Measurements from ENCODE around the gene BARHL2.

- TF ChIP-seq ZNF248 (tag by site-specific recombination; IDR thresholded peaks at IDR 0.05) = no peak
- no peak for TF ChIP-seq ZBTB10 (tag by site-specific recombination; IDR thresholded peaks at IDR 0.05)
- no peak for TF ChIP-seq ZBTB20 (tag by site-specific recombination; IDR thresholded peaks at IDR 0.05)
- TF ChIP-seq, protein P1, sequence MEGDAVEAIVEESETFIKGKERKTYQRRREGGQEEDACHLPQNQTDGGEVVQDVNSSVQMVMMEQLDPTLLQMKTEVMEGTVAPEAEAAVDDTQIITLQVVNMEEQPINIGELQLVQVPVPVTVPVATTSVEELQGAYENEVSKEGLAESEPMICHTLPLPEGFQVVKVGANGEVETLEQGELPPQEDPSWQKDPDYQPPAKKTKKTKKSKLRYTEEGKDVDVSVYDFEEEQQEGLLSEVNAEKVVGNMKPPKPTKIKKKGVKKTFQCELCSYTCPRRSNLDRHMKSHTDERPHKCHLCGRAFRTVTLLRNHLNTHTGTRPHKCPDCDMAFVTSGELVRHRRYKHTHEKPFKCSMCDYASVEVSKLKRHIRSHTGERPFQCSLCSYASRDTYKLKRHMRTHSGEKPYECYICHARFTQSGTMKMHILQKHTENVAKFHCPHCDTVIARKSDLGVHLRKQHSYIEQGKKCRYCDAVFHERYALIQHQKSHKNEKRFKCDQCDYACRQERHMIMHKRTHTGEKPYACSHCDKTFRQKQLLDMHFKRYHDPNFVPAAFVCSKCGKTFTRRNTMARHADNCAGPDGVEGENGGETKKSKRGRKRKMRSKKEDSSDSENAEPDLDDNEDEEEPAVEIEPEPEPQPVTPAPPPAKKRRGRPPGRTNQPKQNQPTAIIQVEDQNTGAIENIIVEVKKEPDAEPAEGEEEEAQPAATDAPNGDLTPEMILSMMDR (tag by site-specific recombination; IDR thresholded peaks at IDR 0.05) = no peak
- no peak for TF ChIP-seq ZNF639 (tag by site-specific recombination; IDR thresholded peaks at IDR 0.05)
- TF ChIP-seq, protein P2, sequence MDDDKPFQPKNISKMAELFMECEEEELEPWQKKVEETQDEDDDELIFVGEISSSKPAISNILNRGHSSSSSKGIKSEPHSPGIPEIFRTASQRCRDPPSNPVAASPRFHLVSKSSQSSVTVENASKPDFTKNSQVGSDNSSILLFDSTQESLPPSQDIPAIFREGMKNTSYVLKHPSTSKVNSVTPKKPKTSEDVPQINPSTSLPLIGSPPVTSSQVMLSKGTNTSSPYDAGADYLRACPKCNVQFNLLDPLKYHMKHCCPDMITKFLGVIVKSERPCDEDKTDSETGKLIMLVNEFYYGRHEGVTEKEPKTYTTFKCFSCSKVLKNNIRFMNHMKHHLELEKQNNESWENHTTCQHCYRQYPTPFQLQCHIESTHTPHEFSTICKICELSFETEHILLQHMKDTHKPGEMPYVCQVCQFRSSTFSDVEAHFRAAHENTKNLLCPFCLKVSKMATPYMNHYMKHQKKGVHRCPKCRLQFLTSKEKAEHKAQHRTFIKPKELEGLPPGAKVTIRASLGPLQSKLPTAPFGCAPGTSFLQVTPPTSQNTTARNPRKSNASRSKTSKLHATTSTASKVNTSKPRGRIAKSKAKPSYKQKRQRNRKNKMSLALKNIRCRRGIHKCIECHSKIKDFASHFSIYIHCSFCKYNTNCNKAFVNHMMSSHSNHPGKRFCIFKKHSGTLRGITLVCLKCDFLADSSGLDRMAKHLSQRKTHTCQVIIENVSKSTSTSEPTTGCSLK (tag by site-specific recombination; IDR thresholded peaks at IDR 0.05) = no peak
- TF ChIP-seq ZNF221 (tag by site-specific recombination; IDR thresholded peaks at IDR 0.05; ENCODE audit: borderline replicate concordance) = no peak
- TF ChIP-seq ZBTB7A (tag by site-specific recombination; IDR thresholded peaks at IDR 0.05; ENCODE audit: low read depth) = no peak
- no peak for TF ChIP-seq ZNF239 (tag by site-specific recombination; IDR thresholded peaks at IDR 0.05)
These were observed 8.0 kb upstream of the BARHL2 start for GRCh38 chr1:90724926-90725656.

Data from HEK293 (cell line).